Measurements from ENCODE around the gene FUOM. TPM values are rescaled to one million over a fixed set of nuclear protein-coding genes. Genes with fewer than 3 reads are reported as not detected.
A peak's percentile ranks its signal among the peaks of the same experiment; 100 is the strongest.

The FUOM gene
- total RNA-seq, 2 donors from 2014 or later, result 12.5 to 16.1 TPM

DNA sequence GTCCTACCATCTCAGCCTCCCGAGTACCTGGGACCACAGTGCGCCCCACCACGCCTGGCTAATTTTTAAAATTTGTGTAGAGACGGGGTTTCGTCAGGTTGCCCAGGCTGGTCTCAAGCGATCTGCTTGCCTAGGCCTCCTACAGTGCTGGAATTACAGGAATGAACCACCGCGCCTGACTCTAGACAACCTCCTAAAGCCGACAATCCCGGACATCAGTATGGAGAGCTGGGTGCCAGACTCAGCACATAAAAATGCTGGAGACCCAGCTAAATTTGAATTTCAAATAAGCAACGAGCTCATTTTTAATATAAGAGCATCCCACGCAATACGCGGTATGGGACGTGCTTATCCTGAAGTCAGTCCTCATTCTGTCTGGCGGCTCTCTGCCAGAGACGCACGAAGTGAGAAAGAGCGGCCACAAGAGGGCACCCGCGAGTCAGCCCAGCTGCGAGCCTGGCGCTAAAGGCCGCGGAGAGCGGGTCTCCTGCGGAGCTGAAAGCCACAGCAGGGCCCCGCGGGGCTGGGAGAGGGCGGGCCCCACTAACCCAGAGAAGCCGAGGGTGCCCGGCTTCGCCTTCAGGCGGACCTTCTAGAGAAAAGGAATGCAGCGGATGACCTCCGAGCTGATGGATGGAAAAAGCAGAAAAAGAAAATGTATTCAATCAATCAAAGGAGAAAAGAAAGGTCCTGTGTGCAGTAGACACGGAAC is 28.2 kb downstream of the FUOM start:
- no peak overlapping the region for H3K27ac ChIP-seq
- intact Hi-C loops (cut with DNase I), result no loop called here
- H3K9me3 ChIP-seq, result no peaks in the 10 kb centered on the region
- 8 to 9% methylated on average over 26 to 37 of the region's 37 CpGs for WGBS, 2 donors
- ATAC-seq, result peak; percentile 90
- H3K4me3 ChIP-seq, result no peak overlapping the region
- H3K36me3 ChIP-seq (replicated peaks in 1 of 2; ENCODE audit: insufficient read depth in 1 of 2, low read depth in 2 of 2), result no peaks in the 10 kb centered on the region
- peaks cover 29% of the 10 kb centered on the region for H3K4me1 ChIP-seq
- DNase-seq, result peak; percentile 86 to 92 (median 88)
- H3K27me3 ChIP-seq, result peaks cover 0 to 34% of the 10 kb centered on the region in 2 donors
- no peak for TF ChIP-seq POLR2A (IDR thresholded peaks at IDR 0.05)
- TF ChIP-seq, protein P1, sequence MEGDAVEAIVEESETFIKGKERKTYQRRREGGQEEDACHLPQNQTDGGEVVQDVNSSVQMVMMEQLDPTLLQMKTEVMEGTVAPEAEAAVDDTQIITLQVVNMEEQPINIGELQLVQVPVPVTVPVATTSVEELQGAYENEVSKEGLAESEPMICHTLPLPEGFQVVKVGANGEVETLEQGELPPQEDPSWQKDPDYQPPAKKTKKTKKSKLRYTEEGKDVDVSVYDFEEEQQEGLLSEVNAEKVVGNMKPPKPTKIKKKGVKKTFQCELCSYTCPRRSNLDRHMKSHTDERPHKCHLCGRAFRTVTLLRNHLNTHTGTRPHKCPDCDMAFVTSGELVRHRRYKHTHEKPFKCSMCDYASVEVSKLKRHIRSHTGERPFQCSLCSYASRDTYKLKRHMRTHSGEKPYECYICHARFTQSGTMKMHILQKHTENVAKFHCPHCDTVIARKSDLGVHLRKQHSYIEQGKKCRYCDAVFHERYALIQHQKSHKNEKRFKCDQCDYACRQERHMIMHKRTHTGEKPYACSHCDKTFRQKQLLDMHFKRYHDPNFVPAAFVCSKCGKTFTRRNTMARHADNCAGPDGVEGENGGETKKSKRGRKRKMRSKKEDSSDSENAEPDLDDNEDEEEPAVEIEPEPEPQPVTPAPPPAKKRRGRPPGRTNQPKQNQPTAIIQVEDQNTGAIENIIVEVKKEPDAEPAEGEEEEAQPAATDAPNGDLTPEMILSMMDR (IDR thresholded peaks at IDR 0.05), result peak; percentile 78 to 93 (median 91)

DNA sequence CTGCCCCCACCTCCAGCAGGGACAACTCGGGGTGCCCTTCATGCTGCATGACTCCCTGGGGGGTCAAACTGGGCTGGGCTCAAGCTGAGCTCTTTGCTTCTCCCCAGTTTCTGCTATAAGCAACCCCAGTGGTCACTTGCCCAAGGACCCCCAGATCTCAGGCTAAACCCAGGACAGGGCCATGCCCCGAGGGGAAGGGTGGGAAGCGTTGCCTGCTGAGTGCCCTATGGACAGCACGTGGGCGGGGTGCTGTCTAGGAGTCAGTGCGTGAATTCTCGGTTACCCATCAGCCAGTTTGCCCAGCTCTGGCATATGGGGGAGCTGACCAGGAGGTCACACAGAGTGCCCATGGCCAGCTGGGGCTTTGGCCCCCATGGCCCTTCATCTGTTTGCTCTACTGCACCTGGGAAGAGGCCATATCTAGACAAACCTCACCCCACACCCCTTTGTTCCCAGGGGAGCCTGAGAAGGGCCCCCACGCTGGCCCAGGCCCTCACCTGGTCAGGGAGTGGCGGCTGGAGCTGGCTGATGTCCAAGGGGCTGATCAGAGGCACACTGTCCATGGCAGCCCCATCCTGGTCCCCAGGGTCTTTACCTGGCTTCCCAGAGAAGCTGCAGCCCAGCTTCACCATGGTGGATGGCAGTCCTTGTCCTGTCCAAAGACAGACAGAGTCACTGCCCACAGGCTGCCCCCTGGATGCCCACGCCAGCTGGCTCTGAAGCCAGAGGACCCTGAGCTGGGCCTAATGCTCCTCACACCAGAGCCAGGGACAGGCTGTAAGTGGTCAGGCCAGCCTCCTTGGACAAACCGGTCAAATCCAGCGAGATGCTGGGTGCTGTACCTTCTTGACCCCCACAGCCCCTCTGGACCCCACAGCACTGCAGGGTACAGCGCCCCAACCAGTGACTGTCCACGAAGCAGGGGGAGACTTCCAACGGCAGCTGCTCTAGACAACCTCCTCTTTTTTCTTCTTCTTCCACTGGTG is 29.2 kb downstream of the FUOM start:
- H3K27me3 ChIP-seq, result peaks cover 0 to 32% of the 10 kb centered on the region in 2 donors
- ATAC-seq (no peak), DNase-seq (no peak)
- peaks cover 29% of the 10 kb centered on the region for H3K4me1 ChIP-seq
- H3K4me3 ChIP-seq, result no peak overlapping the region
- intact Hi-C loops (cut with DNase I), result no loop called here
- no peaks in the 10 kb centered on the region for H3K9me3 ChIP-seq
- TF ChIP-seq, protein P1 (IDR thresholded peaks at IDR 0.05), result no peak
- TF ChIP-seq POLR2A (IDR thresholded peaks at IDR 0.05), result no peak
- H3K27ac ChIP-seq, result no peak overlapping the region
- 58 to 71% methylated on average over 12 to 15 of the region's 15 CpGs for WGBS, 2 donors
- H3K36me3 ChIP-seq (replicated peaks in 1 of 2; ENCODE audit: insufficient read depth in 1 of 2, low read depth in 2 of 2), result no peaks in the 10 kb centered on the region

DNA sequence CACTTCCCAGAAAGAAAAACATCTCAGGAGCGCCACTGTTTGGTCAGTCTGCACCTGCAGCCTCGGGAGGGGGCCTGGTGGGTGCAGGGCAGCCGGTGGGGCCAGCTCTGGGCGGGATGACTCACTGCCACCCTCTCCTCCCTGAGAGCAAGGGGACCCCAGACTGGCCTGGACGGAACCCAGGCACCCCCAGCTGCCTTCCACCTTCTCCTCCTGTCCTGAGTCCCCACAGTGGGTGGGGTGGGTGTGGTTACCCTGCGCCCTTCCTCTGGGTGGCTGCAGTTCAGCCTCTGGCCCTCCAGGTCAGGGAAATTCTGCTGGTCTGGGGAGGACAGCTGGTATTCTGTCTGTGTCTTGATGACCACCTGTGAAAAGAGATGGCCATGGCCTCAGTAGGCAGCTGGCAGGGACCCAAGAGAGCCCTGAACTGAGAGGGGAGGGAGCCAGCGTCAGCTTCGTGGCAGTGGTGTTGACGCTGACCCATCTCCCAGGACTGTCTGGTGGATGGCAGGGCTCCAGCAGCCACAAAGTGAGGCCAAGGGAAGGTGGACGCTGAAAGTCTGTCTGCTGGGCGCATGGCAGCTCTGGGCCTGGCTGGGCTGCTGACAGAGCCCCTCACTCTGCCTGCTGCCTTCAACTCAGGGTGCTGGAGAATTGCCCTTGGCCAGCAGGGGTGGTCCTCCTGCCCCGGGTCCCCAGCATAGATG is 30.0 kb downstream of the FUOM start:
- intact Hi-C loops (cut with DNase I), result no loop called here
- Histone ChIP-seq H3K27me3 (peaks cover 0 to 32% of the 10 kb centered on the region in 2 donors), H3K27ac (no peak overlapping the region), H3K9me3 (no peaks in the 10 kb centered on the region), H3K4me3 (no peak overlapping the region), H3K4me1 (peaks cover 29% of the 10 kb centered on the region), H3K36me3 (replicated peaks in 1 of 2; ENCODE audit: insufficient read depth in 1 of 2, low read depth in 2 of 2) (no peaks in the 10 kb centered on the region)
- 28 to 43% methylated on average over 5 to 12 of the region's 12 CpGs for WGBS, 2 donors
- DNase-seq, result no peak
- ATAC-seq, result no peak
- TF ChIP-seq, protein P1 (IDR thresholded peaks at IDR 0.05), result no peak
- TF ChIP-seq POLR2A (IDR thresholded peaks at IDR 0.05), result no peak

DNA sequence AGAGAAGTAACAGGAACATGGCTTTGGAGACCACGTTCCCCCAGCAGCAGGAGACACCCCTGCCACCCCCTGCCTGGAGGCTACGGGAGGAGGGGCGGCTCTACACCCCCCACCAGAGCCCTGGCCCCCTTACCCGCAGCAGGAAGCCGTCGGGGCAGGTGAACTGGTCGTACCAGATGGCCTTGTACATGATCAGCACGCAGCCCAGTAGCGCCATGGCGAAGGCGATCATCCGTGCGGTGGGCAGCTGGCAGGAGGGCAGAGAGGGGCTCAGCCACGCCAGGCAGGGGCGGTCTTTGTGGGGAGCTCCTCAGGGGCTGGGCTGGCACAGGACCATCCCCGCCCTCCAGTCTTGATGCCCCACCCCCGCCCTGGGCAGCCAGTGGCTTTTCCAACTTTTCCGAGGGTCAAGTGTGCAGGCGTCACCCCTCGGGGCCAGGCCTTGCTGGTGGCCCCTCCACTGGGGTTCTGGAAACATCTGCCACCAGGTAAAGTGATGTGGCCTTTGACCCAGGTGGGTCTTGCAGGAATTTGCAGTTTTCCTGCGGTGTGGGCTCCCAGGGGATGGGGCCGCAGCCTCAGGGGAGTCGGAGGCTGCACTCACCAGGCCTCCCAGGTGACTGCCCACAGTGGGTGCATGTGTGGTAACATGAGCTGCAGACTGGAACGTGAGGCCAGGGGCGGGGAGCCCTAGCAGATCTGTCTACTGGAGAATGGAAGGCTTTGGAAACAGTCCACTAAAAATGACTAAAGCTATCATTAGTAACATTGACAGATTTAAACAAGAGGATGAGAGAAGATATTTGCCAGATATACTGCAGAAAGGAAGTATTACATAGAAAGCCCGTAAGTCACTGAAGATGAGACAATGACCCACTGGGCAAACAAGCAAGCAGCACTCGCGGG is 30.8 kb downstream of the FUOM start:
- intact Hi-C loops (cut with DNase I), result no loop called here
- peaks cover 29% of the 10 kb centered on the region for H3K4me1 ChIP-seq
- DNase-seq (no peak), ATAC-seq (no peak)
- H3K27ac ChIP-seq, result no peak overlapping the region
- H3K36me3 ChIP-seq (replicated peaks in 1 of 2; ENCODE audit: insufficient read depth in 1 of 2, low read depth in 2 of 2), result no peaks in the 10 kb centered on the region
- no peaks in the 10 kb centered on the region for H3K9me3 ChIP-seq
- TF ChIP-seq, protein P1 (IDR thresholded peaks at IDR 0.05), result no peak
- no peak for TF ChIP-seq POLR2A (IDR thresholded peaks at IDR 0.05)
- no peak overlapping the region for H3K4me3 ChIP-seq
- H3K27me3 ChIP-seq, result peaks cover 0 to 32% of the 10 kb centered on the region in 2 donors
- WGBS, 2 donors, result 21 to 29% methylated on average over 13 to 17 of the region's 28 CpGs

Data from body of pancreas (tissue), 4 donors.